GM21619 (cell line): ENCODE measurements around the gene HNRNPU.
"Not testable (repeated sequence)": the region's sequence is repeated elsewhere in the genome, so short reads cannot be mapped to it uniquely, and the experiment has no call there.

ENCODE experiments used
- ATAC-seq: cut with Tn5 transposase; IDR thresholded peaks from one replicate; pipeline ENCODE4 v1.9.1; 2021; ENCODE audit not compliant: unreplicated experiment

HNRNPU gene

GRCh38 chr1:244843148-244843978 is 21.0 kb downstream of the HNRNPU start:
- no peak for ATAC-seq

GRCh38 chr1:244841273-244841927 is 22.9 kb downstream of the HNRNPU start:
- ATAC-seq, result no peak

- ATAC-seq, result no peak
Measured at GRCh38 chr1:244840219-244840794, 24.0 kb downstream of the HNRNPU start.

- no peak for ATAC-seq
Measured at GRCh38 chr1:244839656-244840055, 24.7 kb downstream of the HNRNPU start.

- ATAC-seq, result no peak
Measured at GRCh38 chr1:244837597-244838258, 26.6 kb downstream of the HNRNPU start.

GRCh38 chr1:244836584-244836983 is 27.8 kb downstream of the HNRNPU start:
- no peak for ATAC-seq

- no peak for ATAC-seq
Measured at GRCh38 chr1:244836135-244836521, 28.2 kb downstream of the HNRNPU start.

- peak; percentile 61 for ATAC-seq
Measured at GRCh38 chr1:244835276-244836134, 28.8 kb downstream of the HNRNPU start, which contains the start of gene COX20. COX20 (plus strand) TSS chr1:244835658; CDS start chr1:244835715, 57 bp downstream.

- ATAC-seq, result peak; percentile 69
Measured at GRCh38 chr1:244834543-244835275, 29.6 kb downstream of the HNRNPU start.

- no peak for ATAC-seq
Measured at GRCh38 chr1:244833734-244834542, 30.4 kb downstream of the HNRNPU start.

GRCh38 chr1:244833260-244833659 is 31.1 kb downstream of the HNRNPU start:
- not testable (repeated sequence) for ATAC-seq

- no peak for ATAC-seq
Measured at GRCh38 chr1:244830639-244831038, 33.7 kb downstream of the HNRNPU start.

- ATAC-seq, result no peak
Measured at GRCh38 chr1:244826712-244827111, 37.6 kb downstream of the HNRNPU start.

GRCh38 chr1:244822878-244823277 is 41.5 kb downstream of the HNRNPU start:
- ATAC-seq, result no peak

- no peak for ATAC-seq
Measured at GRCh38 chr1:244821134-244821533, 43.2 kb downstream of the HNRNPU start.

- ATAC-seq, result no peak
Measured at GRCh38 chr1:244820131-244820530, 44.2 kb downstream of the HNRNPU start.

- ATAC-seq, result no peak
Measured at GRCh38 chr1:244817415-244817894, 46.9 kb downstream of the HNRNPU start.

GRCh38 chr1:244815600-244816099 is 48.7 kb downstream of the HNRNPU start:
- peak; percentile 26 for ATAC-seq

GRCh38 chr1:244813327-244813726 is 51.0 kb downstream of the HNRNPU start:
- ATAC-seq, result no peak
